A549 treated with AZD2906 at 1 μM for 4 hours (cell line): ENCODE measurements around the gene JOSD2. TPM values are rescaled to one million over a fixed set of nuclear protein-coding genes. Genes with fewer than 3 reads are reported as not detected.

ENCODE experiments used
- total RNA-seq: library from RNA; stranded (reverse); fragments of 200-300 nt; extraction: Qiagen RNA extraction; gene quantifications from 5 replicates; pipeline ENCODE4 v1.2.3, GENCODE V29; 2022

JOSD2 gene, protein sequence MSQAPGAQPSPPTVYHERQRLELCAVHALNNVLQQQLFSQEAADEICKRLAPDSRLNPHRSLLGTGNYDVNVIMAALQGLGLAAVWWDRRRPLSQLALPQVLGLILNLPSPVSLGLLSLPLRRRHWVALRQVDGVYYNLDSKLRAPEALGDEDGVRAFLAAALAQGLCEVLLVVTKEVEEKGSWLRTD
- total RNA-seq, result 53.8 to 91.0 TPM (median 86.2 TPM) in 5 replicates

DNA sequence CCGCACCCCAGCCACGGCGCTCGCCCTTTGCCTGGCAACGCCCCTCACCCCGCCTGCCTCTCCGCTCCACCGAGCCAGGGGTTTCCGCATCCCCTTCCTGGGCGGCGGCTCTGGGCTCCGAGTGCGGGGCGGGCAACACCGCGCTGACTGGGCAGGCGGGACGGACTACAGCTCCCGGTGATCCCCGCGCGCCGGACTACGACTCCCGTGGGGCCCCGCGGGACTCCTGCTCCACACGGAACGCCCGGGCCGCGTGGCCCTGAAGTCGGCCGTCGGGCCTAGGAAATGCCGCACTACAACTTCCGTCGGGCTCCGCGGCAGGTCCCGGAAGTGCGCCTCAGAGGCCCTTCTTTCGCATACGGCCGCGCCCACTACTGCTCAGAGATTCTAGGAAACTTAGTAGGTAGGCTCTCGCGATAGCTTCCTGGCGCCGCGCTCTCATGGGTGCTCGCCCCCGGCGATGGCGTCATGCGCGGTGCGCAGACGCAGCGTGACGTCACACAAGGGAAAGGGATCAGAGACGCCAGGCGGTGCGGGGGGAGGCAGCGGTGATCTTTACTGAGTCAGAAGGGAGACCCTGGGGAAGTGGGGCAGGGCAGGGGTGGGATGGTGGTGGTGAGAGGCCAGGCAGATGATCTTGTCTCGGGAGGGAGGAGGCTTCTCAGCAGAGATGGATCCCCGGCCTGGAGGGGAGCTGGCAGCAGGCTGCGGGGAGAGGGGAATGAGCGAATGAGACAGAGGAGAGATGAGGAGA is at the start of gene JOSD2:
Gene JOSD2 (minus strand): TSS at position 123 of the 754 bp plus-strand sequence. CDS start 760 bp downstream, outside the sequence.

DNA sequence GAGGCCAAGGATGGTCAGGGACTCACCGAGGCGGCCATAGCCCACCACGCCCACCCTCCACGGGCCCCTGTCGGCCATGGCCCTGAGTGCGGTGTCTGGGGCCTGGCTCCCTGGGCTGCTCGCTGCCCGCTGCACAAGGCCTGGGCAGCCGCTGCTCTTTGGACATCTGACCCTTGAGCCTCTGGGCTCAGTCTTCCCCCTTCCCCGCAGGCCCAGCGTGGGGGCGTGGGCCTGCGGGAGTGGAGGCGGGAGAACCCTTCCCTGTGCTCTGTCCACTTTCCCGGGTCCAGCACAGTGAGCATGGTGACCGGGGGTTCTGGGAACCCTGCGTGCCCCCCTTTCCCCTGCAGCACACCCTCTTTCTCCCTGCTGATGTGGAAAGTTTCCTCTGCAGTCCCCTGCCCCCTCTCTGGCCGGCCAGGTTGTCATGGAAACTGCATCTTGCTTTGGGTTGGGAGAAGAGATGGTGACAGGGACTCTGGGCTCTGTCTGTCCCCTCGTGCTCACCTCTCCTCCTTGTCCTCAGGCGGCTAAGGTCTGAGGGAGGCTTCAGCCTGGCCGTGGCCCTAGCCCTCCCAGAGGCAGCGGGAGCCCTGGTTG is 2.9 kb upstream of the JOSD2 start, which contains the start of gene ASPDH:
Gene ASPDH (minus strand): TSS at position 168 of the 600 bp plus-strand sequence. CDS start 90 bp downstream, at position 78.

DNA sequence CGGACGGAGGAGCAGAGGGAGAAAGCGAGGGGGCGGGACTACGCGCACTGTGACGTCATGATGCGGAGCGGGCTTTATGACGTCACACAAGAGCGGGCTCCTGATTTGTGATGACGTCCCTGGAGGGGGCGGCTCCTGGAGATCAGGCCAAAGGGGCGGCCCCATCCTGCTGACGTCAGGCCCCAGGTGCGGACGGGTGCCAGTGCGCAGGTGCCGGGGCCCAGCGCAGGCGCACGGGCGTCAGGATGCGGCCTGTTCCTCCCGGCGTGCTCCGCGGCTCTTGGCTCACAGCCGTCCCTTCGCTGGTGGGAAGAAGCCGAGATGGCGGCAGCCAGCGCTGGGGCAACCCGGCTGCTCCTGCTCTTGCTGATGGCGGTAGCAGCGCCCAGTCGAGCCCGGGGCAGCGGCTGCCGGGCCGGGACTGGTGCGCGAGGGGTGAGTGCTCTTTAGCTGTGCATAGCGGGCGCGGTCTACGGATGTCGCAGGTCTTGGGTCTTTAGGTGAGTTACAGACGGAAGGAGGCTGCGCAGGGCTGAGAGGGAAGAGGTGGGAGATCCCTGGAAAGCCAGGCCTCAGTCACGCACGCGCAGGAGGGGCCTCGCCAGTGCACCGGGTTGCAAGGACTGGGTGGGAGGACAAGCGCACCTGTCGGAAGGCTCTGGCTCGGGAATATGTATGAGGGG is 34.6 kb downstream of the JOSD2 start, which contains the start of the genes EMC10 and GARIN5A:
Gene EMC10 (plus strand): TSS at position 284 of the 683 bp plus-strand sequence. CDS start 38 bp downstream, at position 322.
Gene GARIN5A (minus strand): TSS at position 625 of the 683 bp plus-strand sequence. CDS start 460 bp downstream, at position 165.

Other genes starting within 250 kb of the JOSD2 start
- gene KCNC3, start 181.8 kb downstream of the JOSD2 start, total RNA-seq, result 0.96 to 1.5 TPM (median 1.5 TPM) in 5 replicates
- gene NAPSA, start 145.6 kb downstream of the JOSD2 start, total RNA-seq, result 0.51 to 1.0 TPM (median 0.87 TPM) in 5 replicates
- gene NR1H2, start 134.7 kb downstream of the JOSD2 start, total RNA-seq, result 63.9 to 82.3 TPM (median 79.4 TPM) in 5 replicates
- gene POLD1, start 126.8 kb downstream of the JOSD2 start, total RNA-seq, result 48.0 to 80.8 TPM (median 75.0 TPM) in 5 replicates
- gene SPIB, start 92.3 kb downstream of the JOSD2 start, total RNA-seq, result 0.06 to 0.27 TPM (median 0.24 TPM) in 5 replicates
- not detected in 5 replicates for gene MYBPC2, start 78.3 kb downstream of the JOSD2 start, total RNA-seq
- 113 to 166 TPM (median 158 TPM) in 5 replicates for gene EMC10, start 34.7 kb downstream of the JOSD2 start, total RNA-seq
- 1.4 to 2.3 TPM (median 2.0 TPM) in 5 replicates for gene GARIN5A, start 34.3 kb downstream of the JOSD2 start, total RNA-seq
- not detected in 5 replicates for gene ASPDH, start 2.7 kb upstream of the JOSD2 start, total RNA-seq
- gene LRRC4B, start 57.2 kb upstream of the JOSD2 start, total RNA-seq, result 0.41 to 0.55 TPM (median 0.44 TPM) in 5 replicates
- 0.39 to 0.63 TPM (median 0.46 TPM) in 5 replicates for gene SYT3, start 128.7 kb upstream of the JOSD2 start, total RNA-seq
- gene C19orf81, start 138.3 kb upstream of the JOSD2 start, total RNA-seq, result 3.5 to 13.4 TPM (median 10.5 TPM) in 5 replicates
- 0.09 to 0.31 TPM (median 0.17 TPM) in 5 replicates for gene SHANK1, start 208.6 kb upstream of the JOSD2 start, total RNA-seq
- gene CLEC11A, start 212.2 kb upstream of the JOSD2 start, total RNA-seq, result 5.9 to 11.1 TPM (median 10.8 TPM) in 5 replicates